Measurements from ENCODE around the gene CELF1.

DNA sequence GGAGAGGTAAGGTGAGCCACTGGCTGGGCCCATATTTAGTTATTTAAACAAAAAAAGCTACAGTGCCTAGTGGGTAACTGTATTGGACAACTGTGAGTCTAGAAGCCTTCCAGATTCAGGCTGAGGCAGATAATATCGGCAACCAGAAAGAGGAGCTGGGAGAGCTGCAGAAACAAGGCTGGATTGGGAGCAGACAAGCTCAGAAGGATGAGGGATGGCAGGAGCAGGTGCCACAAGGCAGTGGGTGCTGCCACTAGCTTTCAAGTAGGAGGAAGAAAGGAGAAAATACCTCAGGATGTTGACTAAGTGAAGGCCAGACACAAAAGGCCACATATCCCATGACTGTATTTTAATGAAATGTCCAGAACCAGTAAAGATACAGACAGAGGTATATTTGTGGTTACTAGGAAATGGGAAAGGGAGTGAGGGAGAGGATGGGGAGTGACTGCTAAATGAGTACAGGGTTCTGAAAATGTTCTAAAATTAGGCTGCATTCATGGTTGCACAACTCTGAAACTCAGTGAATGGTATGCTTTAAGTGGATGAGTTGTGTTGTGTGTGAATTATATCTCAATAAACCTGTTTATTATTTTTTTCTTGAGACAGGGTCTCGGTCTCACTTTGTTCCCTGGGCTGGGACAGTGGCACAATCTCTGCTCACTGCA is 92.2 kb downstream of the CELF1 start:
- TF ChIP-seq SUZ12 (IDR thresholded peaks at IDR 0.05; ENCODE audit: extremely low read depth, insufficient read depth, insufficient read length) (no peak), YY1 (IDR thresholded peaks at IDR 0.05; ENCODE audit: insufficient read depth, insufficient read length) (no peak)

Measured in NT2/D1 (cell line).